ENCODE data around the gene ARHGEF37.

GRCh38 chr5:149657324-149657723, 76.0 kb downstream of the ARHGEF37 start:
- no peak for TF ChIP-seq EZH2 (IDR thresholded peaks at IDR 0.05; ENCODE audit: low read depth, low read length, severe bottlenecking)
- TF ChIP-seq KDM1A (IDR thresholded peaks at IDR 0.05; ENCODE audit: borderline replicate concordance, low read length), result no peak
